H1 (cell line): ENCODE data around the gene RASGEF1C. TPM values are rescaled to one million over a fixed set of nuclear protein-coding genes. Genes with fewer than 3 reads are reported as not detected.

ENCODE experiments used
- CTCF ChIA-PET: fragments of 300-600 bp; sonication (Branson Sonifier 250); formaldehyde crosslinking; loops from one replicate; lab custom pipeline; 2021; ENCODE audit not compliant: partially characterized antibody; lab: Charles Lee
- POLR2A ChIA-PET: fragments of 300-600 bp; sonication (Branson Sonifier 250); formaldehyde crosslinking; loops from one replicate; lab custom pipeline; 2021; ENCODE audit warnings: inconsistent platforms; ENCODE audit not compliant: partially characterized antibody; lab: Charles Lee
- DNase-seq, 2 experiments: peaks; one replicate each; pipeline versions ENCODE4 v3.0.0 to v3.0.0-alpha.2; 2010 to 2022; ENCODE audit warnings: low spot score in 2 of 2, low read depth in 1 of 2, mixed read lengths in 1 of 2
- FAIRE-seq: peaks from 2 replicates; lab custom pipeline; 2011; peaks lifted over from hg19 to GRCh38; lab: Jason Lieb, UNC
- H2AFZ ChIP-seq: 2 replicates; pipeline ENCODE4 v1.8.1; 2012; ENCODE audit warnings: low read length, inconsistent platforms
- H2AK5ac ChIP-seq: 2 replicates; pipeline ENCODE4 v1.6.1; 2013; ENCODE audit warnings: low read depth, low read length
- H2BK120ac ChIP-seq: replicated peaks from 2 replicates; pipeline ENCODE3; 2013; ENCODE audit warnings: low read depth, low read length, inconsistent platforms
- H2BK12ac ChIP-seq: 2 replicates; pipeline ENCODE4 v1.6.1; 2013; ENCODE audit warnings: low read depth, low read length
- H2BK15ac ChIP-seq: 2 replicates; pipeline ENCODE4 v1.6.1; 2013; ENCODE audit warnings: low read length
- H2BK20ac ChIP-seq: 2 replicates; pipeline ENCODE4 v1.6.1; 2013; ENCODE audit warnings: low read length
- H2BK5ac ChIP-seq: 2 replicates; pipeline ENCODE4 v1.6.1; 2013; ENCODE audit warnings: low read depth, low read length
- H3K14ac ChIP-seq: 2 replicates; pipeline ENCODE4 v1.6.1; 2013; ENCODE audit warnings: inconsistent platforms; ENCODE audit not compliant: insufficient read length
- H3K18ac ChIP-seq: 2 replicates; pipeline ENCODE4 v1.6.1; 2013; ENCODE audit warnings: low read length; ENCODE audit errors: extremely low read depth
- H3K23ac ChIP-seq: 2 replicates; pipeline ENCODE4 v1.6.1; 2013; ENCODE audit warnings: inconsistent platforms; ENCODE audit not compliant: insufficient read length
- H3K23me2 ChIP-seq: 2 replicates; pipeline ENCODE4 v1.6.1; 2013; ENCODE audit warnings: low read depth, low read length
- H3K27ac ChIP-seq: 2 replicates; pipeline ENCODE4 v1.6.1; 2011; ENCODE audit warnings: low read depth, low read length, inconsistent platforms
- H3K27me3 ChIP-seq, 4 experiments: replicated peaks in 1 of 4; 1 replicate in 1 of 4; 2 replicates in 3 of 4; pipeline versions ENCODE4 v1.6.1 to v1.8.1; 2011 to 2013; ENCODE audit warnings: low read length in 3 of 4, mild to moderate bottlenecking in 3 of 4, inconsistent platforms in 2 of 4, mixed read lengths in 2 of 4, moderate library complexity in 1 of 4; ENCODE audit not compliant: control insufficient read depth in 3 of 4, insufficient read depth in 3 of 4; ENCODE audit errors: extremely low read depth in 1 of 4
- H3K36me3 ChIP-seq, 4 experiments: 2 replicates each; pipeline versions ENCODE4 v1.6.1 to v1.8.1; 2011 to 2013; ENCODE audit warnings: mild to moderate bottlenecking in 4 of 4, low read length in 3 of 4, moderate library complexity in 2 of 4, control low read depth in 1 of 4, inconsistent platforms in 1 of 4; ENCODE audit not compliant: insufficient read depth in 4 of 4, control insufficient read depth in 2 of 4
- H3K4ac ChIP-seq: replicated peaks from 2 replicates; pipeline ENCODE3; 2013; ENCODE audit warnings: low read length, low read depth, mixed read lengths, inconsistent platforms; ENCODE audit not compliant: insufficient read length
- H3K4me1 ChIP-seq, 4 experiments: replicated peaks in 1 of 4; 1 replicate in 1 of 4; 2 replicates in 3 of 4; pipeline versions ENCODE4 v1.6.1 to v1.8.1; 2011 to 2013; ENCODE audit warnings: low read length in 3 of 4, inconsistent platforms in 2 of 4, mixed read lengths in 1 of 4; ENCODE audit not compliant: insufficient read depth in 4 of 4, control insufficient read depth in 3 of 4
- H3K4me2 ChIP-seq, 2 experiments: 2 replicates each; pipeline versions ENCODE4 v1.6.1 to v1.8.1; 2011 to 2013; ENCODE audit warnings: low read depth in 2 of 2, low read length in 2 of 2, control low read depth in 1 of 2, inconsistent platforms in 1 of 2, mild to moderate bottlenecking in 1 of 2; ENCODE audit not compliant: insufficient read depth in 1 of 2
- H3K4me3 ChIP-seq, 4 experiments: fragments of 200-600, 300-600 bp in 1 of 4; sonication (generic), shearing (Covaris generic), sonication (Bioruptor Twin) in 1 of 4; 2 replicates each; pipeline versions ENCODE4 v1.5.1 to v1.8.1; 2011 to 2016; ENCODE audit warnings: low read length in 4 of 4, low read depth in 3 of 4, control low read depth in 2 of 4, inconsistent platforms in 2 of 4, mild to moderate bottlenecking in 2 of 4, mixed read lengths in 1 of 4, moderate library complexity in 1 of 4; ENCODE audit not compliant: insufficient read depth in 2 of 4; ENCODE audit errors: extremely low read depth in 1 of 4
- H3K56ac ChIP-seq: replicated peaks from 2 replicates; pipeline ENCODE3; 2013; ENCODE audit warnings: low read depth, mild to moderate bottlenecking, mixed read lengths, low read length, inconsistent platforms; ENCODE audit not compliant: insufficient read length
- H3K79me1 ChIP-seq: 2 replicates; pipeline ENCODE4 v1.6.1; 2013; ENCODE audit warnings: low read depth, low read length, control low read depth
- H3K79me2 ChIP-seq, 2 experiments: 2 replicates each; pipeline versions ENCODE4 v1.6.1 to v1.8.1; 2012 to 2013; ENCODE audit warnings: low read length in 2 of 2, mild to moderate bottlenecking in 2 of 2, inconsistent platforms in 1 of 2; ENCODE audit not compliant: insufficient read depth in 2 of 2, control insufficient read depth in 1 of 2
- H3K9ac ChIP-seq, 4 experiments: replicated peaks in 1 of 4; 1 replicate in 1 of 4; 2 replicates in 3 of 4; pipeline versions ENCODE4 v1.6.1 to v1.8.1; 2011 to 2013; ENCODE audit warnings: low read depth in 3 of 4, low read length in 3 of 4, control low read depth in 2 of 4, mild to moderate bottlenecking in 2 of 4, moderate library complexity in 2 of 4, inconsistent platforms in 1 of 4; ENCODE audit errors: extremely low read depth in 1 of 4
- H3K9me3 ChIP-seq, 2 experiments: 2 replicates each; pipeline versions ENCODE4 v1.6.1 to v1.8.1; 2012 to 2013; ENCODE audit warnings: mild to moderate bottlenecking in 2 of 2, moderate library complexity in 2 of 2, control low read depth in 1 of 2, inconsistent platforms in 1 of 2, low read depth in 1 of 2, low read length in 1 of 2, mixed read lengths in 1 of 2; ENCODE audit not compliant: insufficient read depth in 2 of 2
- H4K20me1 ChIP-seq, 2 experiments: replicated peaks in 1 of 2; 2 replicates each; pipeline versions ENCODE3 to v1.8.1; 2011 to 2013; ENCODE audit warnings: inconsistent platforms in 2 of 2, low read length in 2 of 2, mild to moderate bottlenecking in 1 of 2; ENCODE audit not compliant: insufficient read depth in 2 of 2, control insufficient read depth in 1 of 2
- H4K5ac ChIP-seq: 2 replicates; pipeline ENCODE4 v1.6.1; 2013; ENCODE audit warnings: low read length, low read depth, mixed read lengths, inconsistent platforms; ENCODE audit not compliant: insufficient read length
- H4K8ac ChIP-seq: 2 replicates; pipeline ENCODE4 v1.8.0; 2013; ENCODE audit warnings: mild to moderate bottlenecking, moderate library complexity, low read length, inconsistent platforms; ENCODE audit not compliant: insufficient read depth; ENCODE audit errors: extremely low read depth
- H4K91ac ChIP-seq: replicated peaks from 2 replicates; pipeline ENCODE3; 2013; ENCODE audit warnings: low read length, mixed read lengths, inconsistent platforms; ENCODE audit not compliant: insufficient read length
- WGBS, 2 experiments: shearing (Covaris generic) in 1 of 2; methylation state at CpG; one replicate each; pipeline versions ENCODE4 v1.1.6 to v1.1.7; 2013 to 2015; ENCODE audit warnings: low lambda C conversion rate in 2 of 2, mixed read lengths in 2 of 2, inconsistent platforms in 1 of 2, low coverage in 1 of 2, missing lambda C conversion rate in 1 of 2; ENCODE audit not compliant: insufficient replicate concordance in 2 of 2, insufficient coverage in 1 of 2, insufficient read length in 1 of 2; ENCODE audit errors: extremely low coverage in 1 of 2, missing lambda C conversion rate in 1 of 2; 5-methylcytosine and 5-hydroxymethylcytosine counted together
- polyA plus RNA-seq, 7 experiments: library from polyadenylated mRNA; depleted of rRNA in 3 of 7; stranded (reverse) in 5 of 7; unstranded in 2 of 7; fragments of >200 nt in 5 of 7; fragments of 200-250 nt in 2 of 7; gene quantifications; 1 replicate in 5 of 7; 2 replicates in 1 of 7; 4 replicates in 1 of 7; pipeline versions ENCODE4 v1.2.1 to v1.2.3, GENCODE V29; 2011 to 2013; ENCODE audit warnings: missing spikeins in 2 of 7, mixed read lengths in 2 of 7
- total RNA-seq: library from RNA; stranded (reverse); fragmentation: NEBNext Ultra II Directional; extraction: Animal tissue kit (Norgen Biotek cat#: 25700); gene quantifications from 2 replicates; pipeline ENCODE4 v1.2.1, GENCODE V29; 2021

Gene RASGEF1C
- total and polyA plus RNA-seq, 2 of the 8 experiments (the other 6 are each of a cell fraction or from before 2014, with no cell fraction given): 0.26 to 0.61 TPM

DNA sequence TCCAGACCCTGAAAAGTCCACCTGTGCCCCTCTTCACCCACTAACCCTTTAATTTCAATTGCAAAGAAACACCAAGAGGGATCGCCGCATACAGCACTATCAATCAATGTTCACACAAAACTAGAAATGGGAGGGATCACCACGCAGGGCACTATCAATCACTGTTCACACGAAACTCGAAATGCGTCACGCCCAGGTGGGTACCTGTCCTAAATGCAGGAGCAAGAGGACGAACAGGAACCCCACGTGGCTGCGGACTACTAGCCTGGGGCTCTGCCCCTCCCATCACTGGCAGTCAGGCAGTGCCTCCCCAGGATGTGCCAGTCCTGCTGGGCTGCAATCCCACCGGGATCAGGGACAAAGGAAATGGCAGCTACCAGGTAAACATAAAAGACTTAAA lies 28.2 kb downstream of the RASGEF1C start:
- Histone ChIP-seq H3K9me3 (no peaks in the 10 kb centered on the region; a peak in 1 of 4 replicates), H3K23ac (no peak overlapping the region), H4K5ac (no peak overlapping the region), H2BK20ac (no peak overlapping the region), H3K18ac (no peak overlapping the region), H3K56ac (no peak overlapping the region), H3K4me1 (peaks cover 0 to 7% (median 3%) of the 10 kb centered on the region in 4 experiments; a peak in 3 of 7 replicates), H2BK120ac (no peak overlapping the region), H3K23me2 (no peaks in the 10 kb centered on the region), H2AFZ (no peak overlapping the region), H3K4me3 (no peak overlapping the region), H4K8ac (no peak overlapping the region), H2BK5ac (no peak overlapping the region), H3K79me1 (no peaks in the 10 kb centered on the region), H2BK15ac (no peak overlapping the region), H3K4me2 (no peak overlapping the region), H3K79me2 (no peaks in the 10 kb centered on the region), H3K9ac (no peak overlapping the region), H4K20me1 (peaks cover 0 to 2% of the 10 kb centered on the region in 2 experiments), H3K4ac (no peak overlapping the region), H3K27me3 (no peaks in the 10 kb centered on the region), H2AK5ac (no peak overlapping the region), H2BK12ac (no peak overlapping the region), H3K27ac (no peak overlapping the region), H3K14ac (no peak overlapping the region), H3K36me3 (no peaks in the 10 kb centered on the region), H4K91ac (no peak overlapping the region)
- ChIA-PET CTCF (no interaction called here), POLR2A (no interaction called here)
- FAIRE-seq (no peak), DNase-seq (no peak)
- WGBS, 2 experiments: 92% methylated on average over 11 of the region's 11 CpGs; no CpG with 5 or more reads in 1 of the 2 experiments
